ENCODE results near the gene SETD7. TPM values are rescaled to one million over a fixed set of nuclear protein-coding genes. Genes with fewer than 3 reads are reported as not detected.

SETD7 gene
- total and polyA plus RNA-seq, 2 of the 8 experiments (the other 6 are each of a cell fraction or from before 2014, with no cell fraction given) = 1.5 to 4.6 TPM

- CTCF ChIA-PET (ENCODE audit: partially characterized antibody) = interaction anchor here (1.2 to 1.6 kb wide), 4 partner anchors 18 to 47 kb away, joined by 3 to 4 read pairs (median 4); no protein-coding TSS in a partner anchor
- TF ChIP-seq CHD2 (IDR thresholded peaks at IDR 0.05; ENCODE audit: low read length) = no peak
- TF ChIP-seq CEBPB (IDR thresholded peaks at IDR 0.05; ENCODE audit: low read depth, low read length) = no peak
- no peak for TF ChIP-seq NANOG (IDR thresholded peaks at IDR 0.05; ENCODE audit: insufficient read depth, low read depth, low read length, poor library complexity, severe bottlenecking)
- no peak for TF ChIP-seq YY1 (IDR thresholded peaks at IDR 0.05; ENCODE audit: low read depth, low read length)
- TF ChIP-seq POLR2A (IDR thresholded peaks at IDR 0.05; ENCODE audit: control extremely low read depth in 1 of 2, low read depth in 2 of 2, low read length in 2 of 2) = no peak
- no peak for TF ChIP-seq POLR2AphosphoS5 (IDR thresholded peaks at IDR 0.05; ENCODE audit: low read depth, low read length)
- TF ChIP-seq KDM4A (IDR thresholded peaks at IDR 0.05; ENCODE audit: low read depth, low read length, severe bottlenecking) = no peak
- no peak for TF ChIP-seq CHD1 (IDR thresholded peaks at IDR 0.05; ENCODE audit: low read depth, low read length)
- TF ChIP-seq ASH2L (IDR thresholded peaks at IDR 0.05; ENCODE audit: low read length) = no peak
- no peak for TF ChIP-seq KDM5A (IDR thresholded peaks at IDR 0.05; ENCODE audit: low read length)
- TF ChIP-seq SP4 (IDR thresholded peaks at IDR 0.05; ENCODE audit: low read length) = no peak
- TF ChIP-seq SRF (IDR thresholded peaks at IDR 0.05; ENCODE audit: low read depth, low read length) = no peak
- TF ChIP-seq FOSL1 (IDR thresholded peaks at IDR 0.05; ENCODE audit: insufficient read depth, low read depth, low read length) = no peak
- no peak for TF ChIP-seq RXRA (IDR thresholded peaks at IDR 0.05; ENCODE audit: insufficient read depth, low read depth, low read length)
- no peak for TF ChIP-seq GTF2F1 (IDR thresholded peaks at IDR 0.05; ENCODE audit: borderline replicate concordance, low read depth, low read length)
Observed at GRCh38 chr4:139457318-139457717, 98.7 kb downstream of the SETD7 start.

More at GRCh38 chr4:139457318-139457717, 98.7 kb downstream of the SETD7 start:
- no peak overlapping the region for H3K18ac ChIP-seq (ENCODE audit: extremely low read depth, low read length)
- peaks cover 2% of the 10 kb centered on the region; the same call in 1 of the 2 replicates for H3K79me1 ChIP-seq (ENCODE audit: low read depth, low read length)
- H2AFZ ChIP-seq (ENCODE audit: low read length) = no peak overlapping the region
- no peak overlapping the region for H2BK15ac ChIP-seq (ENCODE audit: low read length)
- no peak overlapping the region for H2BK120ac ChIP-seq (replicated peaks; ENCODE audit: low read depth, low read length)
- FAIRE-seq = no peak
- H3K27ac ChIP-seq (ENCODE audit: low read depth, low read length) = no peak overlapping the region
- POLR2A ChIA-PET (ENCODE audit: partially characterized antibody) = interaction anchor here (0.6 to 1.4 kb wide), 4 partner anchors 8 to 594 kb away, joined by 3 to 4 read pairs (median 3); partner anchors contain the start of gene SETD7
- no peaks in the 10 kb centered on the region for H3K27me3 ChIP-seq (replicated peaks in 1 of 4; ENCODE audit: control insufficient read depth in 3 of 4, extremely low read depth in 1 of 4, insufficient read depth in 3 of 4, low read length in 3 of 4)
- H3K23ac ChIP-seq (ENCODE audit: insufficient read length) = no peak overlapping the region
- H3K56ac ChIP-seq (replicated peaks; ENCODE audit: insufficient read length, low read depth, low read length) = no peak overlapping the region
- no peak overlapping the region for H3K4me3 ChIP-seq (ENCODE audit: extremely low read depth in 1 of 4, insufficient read depth in 2 of 4, low read depth in 3 of 4, low read length in 4 of 4)
- H4K20me1 ChIP-seq (replicated peaks in 1 of 2; ENCODE audit: control insufficient read depth in 1 of 2, insufficient read depth in 2 of 2, low read length in 2 of 2) = peaks cover 0 to 1% of the 10 kb centered on the region in 2 experiments
- H3K14ac ChIP-seq (ENCODE audit: insufficient read length) = no peak overlapping the region
- H3K9me3 ChIP-seq (ENCODE audit: insufficient read depth in 2 of 2, low read depth in 1 of 2, low read length in 1 of 2) = no peaks in the 10 kb centered on the region
- no peak overlapping the region for H3K9ac ChIP-seq (replicated peaks in 1 of 4; ENCODE audit: extremely low read depth in 1 of 4, low read depth in 3 of 4, low read length in 3 of 4)
- H3K4me1 ChIP-seq (replicated peaks in 1 of 4; ENCODE audit: control insufficient read depth in 3 of 4, insufficient read depth in 4 of 4, low read length in 3 of 4) = peaks cover 2 to 16% (median 7%) of the 10 kb centered on the region in 4 experiments; a peak in 5 of 7 replicates
- H2BK12ac ChIP-seq (ENCODE audit: low read depth, low read length) = no peak overlapping the region
- no peak overlapping the region for H3K4me2 ChIP-seq (ENCODE audit: insufficient read depth in 1 of 2, low read depth in 2 of 2, low read length in 2 of 2)
- no peak overlapping the region for H3K4ac ChIP-seq (replicated peaks; ENCODE audit: insufficient read length, low read depth, low read length)
- peaks cover 8% of the 10 kb centered on the region for H3K23me2 ChIP-seq (ENCODE audit: low read depth, low read length)
- no peak overlapping the region for H4K8ac ChIP-seq (ENCODE audit: extremely low read depth, insufficient read depth, low read length)
- no peak for DNase-seq (ENCODE audit: low read depth in 1 of 2, low spot score in 2 of 2)
- H3K79me2 ChIP-seq (ENCODE audit: control insufficient read depth in 1 of 2, insufficient read depth in 2 of 2, low read length in 2 of 2) = peaks cover 3 to 70% of the 10 kb centered on the region in 2 experiments; a peak in 3 of 4 replicates
- H4K91ac ChIP-seq (replicated peaks; ENCODE audit: insufficient read length, low read length) = no peak overlapping the region
- H2BK5ac ChIP-seq (ENCODE audit: low read depth, low read length) = no peak overlapping the region
- no peak overlapping the region for H2BK20ac ChIP-seq (ENCODE audit: low read length)
- no peak overlapping the region for H4K5ac ChIP-seq (ENCODE audit: insufficient read length, low read depth, low read length)
- 72% methylated on average over 4 of the region's 4 CpGs; no CpG with 5 or more reads in 1 of the 2 experiments for WGBS, 2 experiments (ENCODE audit: extremely low coverage in 1 of 2, insufficient coverage in 1 of 2, insufficient read length in 1 of 2, insufficient replicate concordance in 2 of 2, low coverage in 1 of 2, low lambda C conversion rate in 2 of 2, missing lambda C conversion rate in 1 of 2)
- H2AK5ac ChIP-seq (ENCODE audit: low read depth, low read length) = no peak overlapping the region
- no peaks in the 10 kb centered on the region for H3K36me3 ChIP-seq (ENCODE audit: control insufficient read depth in 2 of 4, insufficient read depth in 4 of 4, low read length in 3 of 4)

All from H1 (cell line).